ENCODE data around the gene ARHGAP6.

DNA sequence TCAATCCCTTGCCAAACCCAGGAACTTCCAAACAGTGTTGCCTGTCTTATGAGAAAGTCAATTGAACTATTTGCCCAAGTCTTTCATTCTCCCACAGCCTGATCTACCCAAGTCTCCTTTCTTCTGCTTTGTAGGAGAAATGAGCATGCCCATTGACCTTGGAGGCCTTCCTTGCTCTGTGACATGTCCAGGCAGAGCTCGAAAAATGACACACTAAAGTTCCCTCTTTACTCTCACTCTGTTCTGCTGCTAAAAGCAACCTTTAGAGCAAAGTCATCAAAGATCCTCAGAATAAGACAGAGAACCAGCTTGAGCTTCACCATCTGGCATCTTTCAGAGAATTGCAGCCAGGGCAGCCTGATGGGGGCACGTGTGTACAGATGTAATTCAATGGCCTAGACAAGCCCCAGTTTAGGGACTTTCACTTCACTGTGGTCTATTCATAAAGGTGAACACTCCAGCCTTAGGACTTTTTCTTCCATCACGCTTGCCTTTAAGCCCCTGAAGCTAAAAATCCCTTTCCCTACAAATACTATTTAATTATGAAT, 236.1 kb downstream of the ARHGAP6 start:
- TF ChIP-seq CTCF (IDR thresholded peaks at IDR 0.05) (no peak), POLR2A (IDR thresholded peaks at IDR 0.05) (no peak), POLR2AphosphoS5 (IDR thresholded peaks at IDR 0.05) (no peak), EP300 (IDR thresholded peaks at IDR 0.05) (no peak)
